Right cardiac atrium (tissue), 5 donors: ENCODE results near the gene BEND6. TPM values are rescaled to one million over a fixed set of nuclear protein-coding genes. Genes with fewer than 3 reads are reported as not detected.

Source experiments
- ATAC-seq, 2 donors: fragments of 200-7000 bp; cut with Tn5 transposase; one replicate each; pipeline versions ENCODE4 v1.8.0 to v1.9.1; 2020; ENCODE audit warnings: moderate library complexity in 2 of 2, mild to moderate bottlenecking in 1 of 2
- DNase-seq, 3 donors: peaks; one replicate each; pipeline ENCODE4 v3.0.0-alpha.2; 2020
- H3K27ac ChIP-seq: one replicate; pipeline ENCODE4 v1.5.1; 2013; ENCODE audit warnings: mild to moderate bottlenecking, low read length, control low read depth, moderate library complexity
- H3K27me3 ChIP-seq: one replicate; pipeline ENCODE4 v1.6.1; 2013; ENCODE audit not compliant: control insufficient read depth, insufficient read depth
- H3K4me1 ChIP-seq: one replicate; pipeline ENCODE4 v1.6.1; 2013; ENCODE audit warnings: low read length; ENCODE audit not compliant: control insufficient read depth, insufficient read depth
- H3K4me3 ChIP-seq: one replicate; pipeline ENCODE4 v1.5.1; 2013; ENCODE audit warnings: low read length, control low read depth
- H3K9me3 ChIP-seq: one replicate; pipeline ENCODE4 v1.6.1; 2013; ENCODE audit warnings: low read length; ENCODE audit not compliant: control insufficient read depth
- WGBS: extraction: QIAGEN DNeasy Blood & Tissue Kit; methylation state at CpG from one replicate; pipeline ENCODE4 v1.1.7; 2013; 5-methylcytosine and 5-hydroxymethylcytosine counted together
- intact Hi-C, 4 donors: fragments of 100-400 bp; cut with DNase I; formaldehyde crosslinking; loops; one replicate each; pipeline versions ENCODE4 v1.11.0 to v1.14.0; 2022 to 2023
- long read RNA-seq, 4 donors: library from polyadenylated mRNA; unstranded; transcript quantifications; one replicate each; pipeline ENCODE4 v2.0.0, GENCODE V29; 2020 to 2021
- polyA plus RNA-seq: library from polyadenylated mRNA; stranded (reverse); fragments of 200-250 nt; gene quantifications from one replicate; pipeline ENCODE4 v1.2.3, GENCODE V29; 2013
- total RNA-seq, 4 donors: library from RNA; stranded (reverse); fragmentation: NEBNext Ultra II Directional; extraction: Animal tissue kit (Norgen Biotek cat#: 25700); gene quantifications; one replicate each; pipeline ENCODE4 v1.2.1, GENCODE V29; 2021
- donor health status: healthy with polysubstance abuse.
- donor health status: DM: no; HTN: yes; CAD: no.
- donor health status: DM: no; HTN: no; CAD: no.
- donor health status: DM: no; HTN: yes; CAD: no; lungs with severe emphysema.
- donor health status: DM: yes; HTN: yes; CAD: no.

BEND6 gene
- total RNA-seq (1 to 10 TPM; 1.1 to 2.4 (median 1.8) TPM), polyA plus RNA-seq (0.70 TPM)
- long read RNA-seq, donor 1, partial matches to known transcripts = 0 of 5 reads
- long read RNA-seq, donor 1, other reads (novel, unspliced or antisense) = 3 of 5 reads
- long read RNA-seq, donor 2 = 0 reads
- long read RNA-seq, donor 3, partial matches to known transcripts = 0 of 1 reads
- long read RNA-seq, donor 3, other reads (novel, unspliced or antisense) = 1 of 1 reads
- long read RNA-seq, donor 4, partial matches to known transcripts = 0 of 4 reads
- long read RNA-seq, donor 4, other reads (novel, unspliced or antisense) = 1 of 4 reads

GRCh38 chr6:56954403-56955170, at the start of gene BEND6:
TSS of gene BEND6 (plus strand) at chr6:56955107. CDS start at chr6:56981811, 26,704 bp downstream.
- Histone ChIP-seq H3K27me3 (no peaks in the 10 kb centered on the region), H3K4me3 (peak within 1 kb of the TSS; percentile 74), H3K9me3 (no peaks in the 10 kb centered on the region), H3K27ac (no peak within 1 kb of the TSS), H3K4me1 (no peaks in the 10 kb centered on the region)
- peak; percentile 45 to 79 (median 76) for DNase-seq
- under 1% methylated on average over 105 of the region's 107 CpGs for WGBS
- ATAC-seq = peak; percentile 78 to 83
- intact Hi-C loops = loop anchor here in 1 of 4 donors (5.0 kb wide), 1 partner anchor 47 kb away; no protein-coding TSS in a partner anchor

- Histone ChIP-seq H3K9me3 (no peaks in the 10 kb centered on the region), H3K27ac (no peak overlapping the region), H3K4me3 (no peak overlapping the region), H3K27me3 (no peaks in the 10 kb centered on the region), H3K4me1 (no peaks in the 10 kb centered on the region)
- 98% methylated on average over 3 of the region's 3 CpGs for WGBS
- DNase-seq (no peak), ATAC-seq (no peak)
- intact Hi-C loops = loop anchor here in 3 of 4 donors (2.0 to 10.0 kb wide), 4 partner anchors 52 to 411 kb away; partner anchors contain the start of genes PRIM2 (in 2 of the 3) and BEND6 (in 1 of the 3)
Measured at GRCh38 chr6:56905378-56905777, 49.5 kb upstream of the BEND6 start.

GRCh38 chr6:56906752-56907151, 48.2 kb upstream of the BEND6 start:
- H3K4me1 ChIP-seq = no peaks in the 10 kb centered on the region
- WGBS = 67% methylated on average over 3 of the region's 3 CpGs
- intact Hi-C loops = loop anchor here in 3 of 4 donors (5.0 to 10.0 kb wide), 3 partner anchors 51 to 408 kb away; partner anchors contain the start of genes BEND6 (in 1 of the 3) and PRIM2 (in 1 of the 3)

GRCh38 chr6:56909115-56909907, 45.6 kb upstream of the BEND6 start:
- DNase-seq (no peak), ATAC-seq (no peak)
- Histone ChIP-seq H3K9me3 (no peaks in the 10 kb centered on the region), H3K27ac (no peak overlapping the region), H3K27me3 (no peaks in the 10 kb centered on the region), H3K4me3 (no peak overlapping the region), H3K4me1 (no peaks in the 10 kb centered on the region)
- WGBS = 68% methylated on average over 4 of the region's 4 CpGs
- intact Hi-C loops = loop anchor here in 3 of 4 donors (5.0 to 10.0 kb wide), 3 partner anchors 48 to 405 kb away; partner anchors contain the start of genes BEND6 (in 1 of the 3) and PRIM2 (in 1 of the 3)

More at GRCh38 chr6:56906752-56907151, 48.2 kb upstream of the BEND6 start:
- no peaks in the 10 kb centered on the region for H3K9me3 ChIP-seq
- DNase-seq (no peak), ATAC-seq (no peak)
- H3K27me3 ChIP-seq = no peaks in the 10 kb centered on the region
- no peak overlapping the region for H3K4me3 ChIP-seq
- no peak overlapping the region for H3K27ac ChIP-seq

- Histone ChIP-seq H3K4me3 (no peak overlapping the region), H3K27ac (no peak overlapping the region), H3K27me3 (no peaks in the 10 kb centered on the region), H3K4me1 (no peaks in the 10 kb centered on the region), H3K9me3 (no peaks in the 10 kb centered on the region)
- ATAC-seq = no peak
- WGBS = 67% methylated on average over 1 of the region's 1 CpG
- intact Hi-C loops = loop anchor here in 1 of 4 donors (10.0 kb wide), 1 partner anchor 113 kb away; no protein-coding TSS in a partner anchor
- DNase-seq = no peak
Measured at GRCh38 chr6:56911847-56912246, 43.1 kb upstream of the BEND6 start.

- no peak overlapping the region for H3K4me3 ChIP-seq
- 43% methylated on average over 3 of the region's 3 CpGs for WGBS
- no peak for ATAC-seq
- DNase-seq = no peak
- intact Hi-C loops = loop anchor here in 1 of 4 donors (10.0 kb wide), 1 partner anchor 111 kb away; no protein-coding TSS in a partner anchor
- H3K4me1 ChIP-seq = no peaks in the 10 kb centered on the region
- no peaks in the 10 kb centered on the region for H3K27me3 ChIP-seq
- no peak overlapping the region for H3K27ac ChIP-seq
- H3K9me3 ChIP-seq = no peaks in the 10 kb centered on the region
Measured at GRCh38 chr6:56913285-56914074, 41.4 kb upstream of the BEND6 start.

GRCh38 chr6:56914798-56915658, 39.9 kb upstream of the BEND6 start:
- H3K27ac ChIP-seq = no peak overlapping the region
- intact Hi-C loops = loop anchor here in 1 of 4 donors (10.0 kb wide), 1 partner anchor 110 kb away; no protein-coding TSS in a partner anchor
- H3K4me1 ChIP-seq = no peaks in the 10 kb centered on the region
- WGBS = 56% methylated on average over 8 of the region's 8 CpGs
- DNase-seq = peak in 2 of 3 donors; percentile 52 to 58
- H3K27me3 ChIP-seq = no peaks in the 10 kb centered on the region
- no peak overlapping the region for H3K4me3 ChIP-seq
- H3K9me3 ChIP-seq = no peaks in the 10 kb centered on the region
- ATAC-seq = peak; percentile 70 to 82

- Histone ChIP-seq H3K27me3 (no peaks in the 10 kb centered on the region), H3K4me1 (no peaks in the 10 kb centered on the region), H3K9me3 (no peaks in the 10 kb centered on the region), H3K27ac (no peak overlapping the region), H3K4me3 (no peak overlapping the region)
- intact Hi-C loops = loop anchor here in 1 of 4 donors (10.0 kb wide), 1 partner anchor 109 kb away; no protein-coding TSS in a partner anchor
- 74% methylated on average over 4 of the region's 4 CpGs for WGBS
- DNase-seq (no peak), ATAC-seq (no peak)
Measured at GRCh38 chr6:56915832-56916231, 39.1 kb upstream of the BEND6 start.

GRCh38 chr6:56916849-56917551, 37.9 kb upstream of the BEND6 start:
- H3K4me3 ChIP-seq = no peak overlapping the region
- H3K9me3 ChIP-seq = no peaks in the 10 kb centered on the region
- no peaks in the 10 kb centered on the region for H3K27me3 ChIP-seq
- ATAC-seq = no peak
- WGBS = 53% methylated on average over 2 of the region's 2 CpGs
- H3K4me1 ChIP-seq = no peaks in the 10 kb centered on the region
- H3K27ac ChIP-seq = no peak overlapping the region
- intact Hi-C loops = loop anchor here in 1 of 4 donors (10.0 kb wide), 1 partner anchor 108 kb away; no protein-coding TSS in a partner anchor
- DNase-seq = no peak
